GM21529 (cell line): ENCODE measurements around the gene SEMG1.

ENCODE experiments used
- ATAC-seq: cut with Tn5 transposase; IDR thresholded peaks from one replicate; pipeline ENCODE4 v1.9.1; 2021; ENCODE audit not compliant: unreplicated experiment

Gene SEMG1

GRCh38 chr20:45206725-45207124 is at the start of gene SEMG1:
TSS of gene SEMG1 (plus strand) at chr20:45207033. CDS start at chr20:45207054, 21 bp downstream.
- no peak for ATAC-seq

- no peak for ATAC-seq
Measured at GRCh38 chr20:45157962-45158361, 48.9 kb upstream of the SEMG1 start.

GRCh38 chr20:45163083-45163803 is 43.6 kb upstream of the SEMG1 start:
- no peak for ATAC-seq

GRCh38 chr20:45164906-45165305 is 41.9 kb upstream of the SEMG1 start:
- no peak for ATAC-seq

- ATAC-seq: no peak
Measured at GRCh38 chr20:45173522-45173921, 33.3 kb upstream of the SEMG1 start.

GRCh38 chr20:45174434-45175364 is 32.1 kb upstream of the SEMG1 start, which contains the start of gene PI3:
TSS of gene PI3 (plus strand) at chr20:45174902. CDS start at chr20:45174923, 21 bp downstream.
- ATAC-seq: no peak

GRCh38 chr20:45176526-45177267 is 30.1 kb upstream of the SEMG1 start:
- ATAC-seq: no peak

- ATAC-seq: no peak
Measured at GRCh38 chr20:45179166-45179565, 27.7 kb upstream of the SEMG1 start.

- no peak for ATAC-seq
Measured at GRCh38 chr20:45181639-45182038, 25.2 kb upstream of the SEMG1 start.

GRCh38 chr20:45183084-45183483 is 23.7 kb upstream of the SEMG1 start:
- ATAC-seq: no peak

- no peak for ATAC-seq
Measured at GRCh38 chr20:45187693-45188092, 19.1 kb upstream of the SEMG1 start.

- no peak for ATAC-seq
Measured at GRCh38 chr20:45189067-45189609, 17.7 kb upstream of the SEMG1 start.

- no peak for ATAC-seq
Measured at GRCh38 chr20:45189861-45190260, 17.0 kb upstream of the SEMG1 start.

- ATAC-seq: no peak
Measured at GRCh38 chr20:45191926-45192325, 14.9 kb upstream of the SEMG1 start.

- no peak for ATAC-seq
Measured at GRCh38 chr20:45193331-45193730, 13.5 kb upstream of the SEMG1 start.

- no peak for ATAC-seq
Measured at GRCh38 chr20:45209924-45210323, 3.1 kb downstream of the SEMG1 start.

GRCh38 chr20:45211569-45212474 is 5.0 kb downstream of the SEMG1 start:
- no peak for ATAC-seq

- ATAC-seq: no peak
Measured at GRCh38 chr20:45212836-45213235, 6.0 kb downstream of the SEMG1 start.

GRCh38 chr20:45218124-45218523 is 11.3 kb downstream of the SEMG1 start:
- no peak for ATAC-seq

GRCh38 chr20:45218636-45219035 is 11.8 kb downstream of the SEMG1 start:
- no peak for ATAC-seq
